GM10266 (cell line): ENCODE data around the gene PDE6A.
"Not testable (repeated sequence)": the region's sequence is repeated elsewhere in the genome, so short reads cannot be mapped to it uniquely, and the experiment has no call there.

Source experiments
- DNase-seq: peaks from one replicate; pipeline ENCODE4 v3.0.0; 2012; ENCODE audit errors: extremely low spot score
- TF ChIP-seq, protein P1 (sequence below): IDR thresholded peaks from 2 replicates; pipeline ENCODE4 v1.5.1; 2012; ENCODE audit warnings: mild to moderate bottlenecking, low read depth; ENCODE audit not compliant: control insufficient read depth, insufficient read depth; ENCODE audit errors: missing control alignments

Gene PDE6A

DNA sequence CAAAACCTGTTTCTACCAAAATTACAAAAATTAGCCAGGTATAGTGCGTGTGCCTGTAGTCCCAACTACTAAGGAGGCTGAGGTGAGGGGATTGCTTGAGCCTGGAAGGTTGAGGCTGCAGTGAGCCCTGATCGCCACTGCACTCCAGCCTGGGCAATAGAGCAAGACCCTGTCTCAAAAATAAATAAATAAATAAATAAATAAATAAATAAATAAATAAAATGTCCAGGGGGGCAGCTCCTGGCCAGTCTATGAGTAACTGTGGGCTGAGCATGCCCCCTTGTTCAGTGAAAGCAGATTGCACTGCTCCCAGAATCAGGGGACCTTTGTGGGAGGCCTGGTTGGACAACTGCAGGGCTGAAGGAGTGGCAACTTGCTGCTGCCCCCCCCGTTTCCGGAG, 62.7 kb downstream of the PDE6A start:
- DNase-seq: no peak
- TF ChIP-seq, protein P1, sequence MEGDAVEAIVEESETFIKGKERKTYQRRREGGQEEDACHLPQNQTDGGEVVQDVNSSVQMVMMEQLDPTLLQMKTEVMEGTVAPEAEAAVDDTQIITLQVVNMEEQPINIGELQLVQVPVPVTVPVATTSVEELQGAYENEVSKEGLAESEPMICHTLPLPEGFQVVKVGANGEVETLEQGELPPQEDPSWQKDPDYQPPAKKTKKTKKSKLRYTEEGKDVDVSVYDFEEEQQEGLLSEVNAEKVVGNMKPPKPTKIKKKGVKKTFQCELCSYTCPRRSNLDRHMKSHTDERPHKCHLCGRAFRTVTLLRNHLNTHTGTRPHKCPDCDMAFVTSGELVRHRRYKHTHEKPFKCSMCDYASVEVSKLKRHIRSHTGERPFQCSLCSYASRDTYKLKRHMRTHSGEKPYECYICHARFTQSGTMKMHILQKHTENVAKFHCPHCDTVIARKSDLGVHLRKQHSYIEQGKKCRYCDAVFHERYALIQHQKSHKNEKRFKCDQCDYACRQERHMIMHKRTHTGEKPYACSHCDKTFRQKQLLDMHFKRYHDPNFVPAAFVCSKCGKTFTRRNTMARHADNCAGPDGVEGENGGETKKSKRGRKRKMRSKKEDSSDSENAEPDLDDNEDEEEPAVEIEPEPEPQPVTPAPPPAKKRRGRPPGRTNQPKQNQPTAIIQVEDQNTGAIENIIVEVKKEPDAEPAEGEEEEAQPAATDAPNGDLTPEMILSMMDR: no peak

GRCh38 chr5:149881069-149881622, 63.4 kb downstream of the PDE6A start:
- TF ChIP-seq, protein P1: no peak
- DNase-seq: no peak

GRCh38 chr5:149879593-149879992, 65.0 kb downstream of the PDE6A start:
- DNase-seq: not testable (repeated sequence)

- no peak for DNase-seq
- TF ChIP-seq, protein P1: no peak
These were observed 66.2 kb downstream of the PDE6A start for GRCh38 chr5:149878371-149878770.

GRCh38 chr5:149873896-149874295, 70.7 kb downstream of the PDE6A start:
- DNase-seq: no peak
- TF ChIP-seq, protein P1: no peak

GRCh38 chr5:149872351-149873040, 72.1 kb downstream of the PDE6A start:
- no peak for DNase-seq
- TF ChIP-seq, protein P1: no peak

DNA sequence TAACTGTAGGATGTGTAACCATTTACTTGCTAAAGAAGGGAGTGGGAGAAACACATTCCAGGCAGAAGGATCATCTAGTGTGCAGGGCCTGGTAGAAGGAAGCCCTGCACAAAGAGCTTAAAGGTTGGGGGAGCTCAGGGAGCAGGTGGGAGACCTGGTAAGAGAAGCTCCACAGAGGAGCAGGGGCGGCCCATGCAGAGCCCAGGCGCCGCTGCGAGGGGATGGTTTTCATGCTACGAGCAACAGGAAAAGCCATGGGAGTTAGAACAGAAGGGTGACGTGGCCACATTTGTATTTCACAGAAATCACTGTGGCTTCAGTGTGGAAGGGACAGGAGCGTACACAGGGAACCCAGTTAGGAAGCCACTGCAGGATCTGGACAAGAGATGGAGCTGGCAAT, 73.1 kb downstream of the PDE6A start:
- TF ChIP-seq, protein P1: no peak
- no peak for DNase-seq
